HEK293T (cell line): Measurements from ENCODE around the gene NR1H3.

Experiments
- CTCF ChIA-PET: fragments of 350-600 bp; formaldehyde crosslinking; extraction: SDS; loops from one replicate; lab custom pipeline; 2021; ENCODE audit warnings: antibody characterized with exemption, inconsistent platforms; lab: Yijun Ruan, JAX
- POLR2A ChIA-PET: fragments of 350-600 bp; formaldehyde crosslinking; extraction: SDS; loops from one replicate; lab custom pipeline; 2020; ENCODE audit warnings: antibody characterized with exemption, inconsistent platforms; lab: Yijun Ruan, JAX
- DNase-seq: peaks from one replicate; pipeline ENCODE4 v3.0.0; 2012; ENCODE audit warnings: mixed read lengths; ENCODE audit errors: extremely low spot score
- ARNT ChIP-seq: fragments of 450-650 bp; IDR thresholded peaks from 2 replicates; pipeline ENCODE4 v1.6.1; 2017; ENCODE audit warnings: mild to moderate bottlenecking
- BHLHE40 ChIP-seq: fragments of 450-650 bp; IDR thresholded peaks from 2 replicates; pipeline ENCODE4 v1.6.1; 2016; ENCODE audit warnings: mild to moderate bottlenecking, moderate library complexity, borderline replicate concordance
- CTBP1 ChIP-seq: fragments of 450-650 bp; IDR thresholded peaks from 2 replicates; pipeline ENCODE4 v1.6.1; 2016; ENCODE audit warnings: borderline replicate concordance
- ELF4 ChIP-seq: fragments of 450-650 bp; IDR thresholded peaks from 2 replicates; pipeline ENCODE4 v1.6.1; 2017; ENCODE audit warnings: antibody characterized with exemption
- FOXA1 ChIP-seq: fragments of 450-650 bp; IDR thresholded peaks from 2 replicates; pipeline ENCODE4 v1.6.1; 2016; ENCODE audit warnings: mild to moderate bottlenecking
- FOXK2 ChIP-seq: fragments of 450-650 bp; IDR thresholded peaks from 2 replicates; pipeline ENCODE4 v1.6.1; 2016; ENCODE audit warnings: mild to moderate bottlenecking
- FOXM1 ChIP-seq: fragments of 450-650 bp; IDR thresholded peaks from 2 replicates; pipeline ENCODE4 v1.6.1; 2017; ENCODE audit warnings: mild to moderate bottlenecking, borderline replicate concordance
- HDGF ChIP-seq: fragments of 450-650 bp; IDR thresholded peaks from 2 replicates; pipeline ENCODE4 v1.6.1; 2017; ENCODE audit warnings: antibody characterized with exemption, borderline replicate concordance
- L3MBTL2 ChIP-seq: fragments of 450-650 bp; conservative IDR thresholded peaks from 2 replicates; pipeline ENCODE4 v1.6.1; 2016; ENCODE audit warnings: mild to moderate bottlenecking
- LEF1 ChIP-seq: fragments of 450-650 bp; IDR thresholded peaks from 2 replicates; pipeline ENCODE4 v1.6.1; 2017; ENCODE audit warnings: mild to moderate bottlenecking, borderline replicate concordance
- NFRKB ChIP-seq: fragments of 450-650 bp; IDR thresholded peaks from 2 replicates; pipeline ENCODE4 v1.6.1; 2016; ENCODE audit warnings: mild to moderate bottlenecking, moderate library complexity
- SP1 ChIP-seq: fragments of 450-650 bp; IDR thresholded peaks from 2 replicates; pipeline ENCODE4 v1.6.1; 2017
- SUZ12 ChIP-seq: fragments of 450-650 bp; IDR thresholded peaks from 2 replicates; pipeline ENCODE4 v1.6.1; 2016; ENCODE audit warnings: mild to moderate bottlenecking
- TARDBP ChIP-seq: fragments of 450-650 bp; IDR thresholded peaks from 2 replicates; pipeline ENCODE4 v1.6.1; 2016
- ZNF384 ChIP-seq: fragments of 450-650 bp; IDR thresholded peaks from 2 replicates; pipeline ENCODE4 v1.6.1; 2016
- TF ChIP-seq, protein P1 (sequence below): fragments of 450-650 bp; IDR thresholded peaks from 2 replicates; pipeline ENCODE4 v1.6.1; 2016

NR1H3 gene

DNA sequence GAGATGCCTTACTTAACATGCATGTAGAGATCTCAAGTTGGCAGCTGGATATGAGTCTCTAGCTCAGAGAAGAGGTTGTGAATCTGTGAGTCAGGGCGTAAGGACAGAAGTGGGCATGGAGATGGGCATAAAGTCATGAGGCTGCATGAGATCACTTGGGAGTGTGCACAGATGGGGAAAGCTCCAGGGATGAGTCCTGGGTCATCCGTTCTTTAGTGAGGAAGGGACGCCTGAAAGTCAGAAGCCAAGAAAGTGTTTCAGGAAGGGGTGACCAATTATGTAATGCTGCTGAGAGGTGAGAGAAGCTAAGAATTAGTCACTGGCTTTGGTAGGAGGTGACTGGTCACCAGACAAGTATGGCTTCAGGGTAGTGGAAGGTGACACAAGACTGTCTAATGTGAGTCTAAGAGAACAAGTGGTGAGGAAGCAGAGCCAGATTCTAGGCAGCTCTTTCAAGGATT lies 15.9 kb upstream of the NR1H3 start:
- ChIA-PET POLR2A (interaction anchor here (0.9 to 1.8 kb wide), 2 partner anchors 27 to 28 kb away, joined by 3 to 7 read pairs; partner anchors contain the start of gene DDB2), CTCF (no interaction called here)
- no peak for DNase-seq
- TF ChIP-seq, protein P1, sequence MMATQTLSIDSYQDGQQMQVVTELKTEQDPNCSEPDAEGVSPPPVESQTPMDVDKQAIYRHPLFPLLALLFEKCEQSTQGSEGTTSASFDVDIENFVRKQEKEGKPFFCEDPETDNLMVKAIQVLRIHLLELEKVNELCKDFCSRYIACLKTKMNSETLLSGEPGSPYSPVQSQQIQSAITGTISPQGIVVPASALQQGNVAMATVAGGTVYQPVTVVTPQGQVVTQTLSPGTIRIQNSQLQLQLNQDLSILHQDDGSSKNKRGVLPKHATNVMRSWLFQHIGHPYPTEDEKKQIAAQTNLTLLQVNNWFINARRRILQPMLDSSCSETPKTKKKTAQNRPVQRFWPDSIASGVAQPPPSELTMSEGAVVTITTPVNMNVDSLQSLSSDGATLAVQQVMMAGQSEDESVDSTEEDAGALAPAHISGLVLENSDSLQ, result no peak
- no peak for TF ChIP-seq NFRKB
- no peak for TF ChIP-seq LEF1
- TF ChIP-seq L3MBTL2, result no peak
- no peak for TF ChIP-seq ELF4
- TF ChIP-seq ARNT, result no peak
- no peak for TF ChIP-seq SUZ12
- TF ChIP-seq BHLHE40, result no peak
- no peak for TF ChIP-seq HDGF
- TF ChIP-seq FOXA1, result no peak
- no peak for TF ChIP-seq ZNF384
- TF ChIP-seq FOXK2, result no peak
- no peak for TF ChIP-seq CTBP1
- TF ChIP-seq SP1, result no peak
- no peak for TF ChIP-seq FOXM1
- no peak for TF ChIP-seq TARDBP

DNA sequence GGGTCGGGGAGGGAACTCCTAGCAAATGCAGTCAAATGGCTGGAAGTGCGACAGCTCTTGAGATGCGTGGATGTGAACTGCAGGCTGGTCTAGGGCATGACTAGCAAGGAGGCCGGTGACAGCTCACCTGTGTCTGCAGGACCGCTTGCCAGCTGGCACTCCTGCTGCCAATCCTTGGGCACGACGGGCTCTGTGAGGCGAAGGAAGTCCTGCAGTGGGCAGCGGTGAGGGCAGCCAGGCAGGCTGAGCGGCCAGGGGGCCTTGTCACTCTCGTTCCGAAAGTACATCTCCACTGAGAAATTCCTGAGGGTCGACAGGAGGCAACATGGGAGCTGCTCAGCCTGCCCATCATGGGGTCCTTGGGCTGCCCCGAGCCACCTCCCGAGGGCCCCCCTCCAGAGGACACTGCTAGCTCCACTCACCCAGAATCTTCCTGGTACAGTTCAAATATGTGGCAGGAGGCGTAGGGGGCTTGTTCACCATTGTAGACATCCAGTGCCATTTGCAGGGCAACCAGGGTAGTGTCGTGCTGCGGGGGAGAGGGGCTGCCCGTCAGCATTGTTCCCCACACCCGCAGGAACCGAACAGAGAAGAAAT lies 15.1 kb upstream of the NR1H3 start:
- CTCF ChIA-PET, result interaction anchor here (0.6 kb wide), 1 partner anchor 886 kb away, joined by 3 read pairs; no protein-coding TSS in a partner anchor
- no peak for TF ChIP-seq CTBP1
- no peak for TF ChIP-seq L3MBTL2
- no peak for TF ChIP-seq NFRKB
- no peak for DNase-seq
- POLR2A ChIA-PET, result interaction anchor here (1.1 to 1.8 kb wide), 2 partner anchors 8 to 27 kb away, joined by 3 to 7 read pairs; partner anchors contain the start of gene DDB2

DNA sequence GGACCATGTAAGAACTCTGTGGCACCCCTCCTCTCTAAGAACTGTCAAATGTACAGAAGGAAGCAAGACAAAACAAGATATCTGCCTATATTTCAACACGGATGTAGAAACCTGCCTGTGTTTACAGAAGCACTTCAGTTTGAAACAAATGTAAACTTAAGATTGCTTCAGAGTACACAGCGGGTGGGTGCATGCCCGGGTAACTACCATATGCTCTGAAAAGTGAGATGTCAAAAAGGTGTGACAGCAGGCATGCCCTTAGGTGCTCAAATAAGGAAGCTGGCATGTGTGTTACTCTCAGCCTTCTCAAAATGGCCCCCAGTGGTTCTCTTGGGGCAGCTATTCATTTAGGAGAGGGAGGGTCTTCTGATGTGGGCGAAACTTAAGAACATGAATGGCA lies 14.3 kb upstream of the NR1H3 start:
- CTCF ChIA-PET, result no interaction called here
- no peak for DNase-seq
- no peak for TF ChIP-seq CTBP1
- no peak for TF ChIP-seq BHLHE40
- TF ChIP-seq ZNF384, result no peak
- TF ChIP-seq, protein P1, result no peak
- TF ChIP-seq FOXA1, result no peak
- no peak for TF ChIP-seq NFRKB
- no peak for TF ChIP-seq SUZ12
- no peak for TF ChIP-seq ARNT
- TF ChIP-seq HDGF, result no peak
- no peak for TF ChIP-seq FOXK2
- TF ChIP-seq FOXM1, result no peak
- TF ChIP-seq SP1, result no peak
- TF ChIP-seq TARDBP, result no peak
- no peak for TF ChIP-seq L3MBTL2
- TF ChIP-seq ELF4, result no peak
- TF ChIP-seq LEF1, result no peak
- POLR2A ChIA-PET, result interaction anchor here (1.1 kb wide), 1 partner anchor 9 kb away, joined by 3 read pairs; no protein-coding TSS in a partner anchor

DNA sequence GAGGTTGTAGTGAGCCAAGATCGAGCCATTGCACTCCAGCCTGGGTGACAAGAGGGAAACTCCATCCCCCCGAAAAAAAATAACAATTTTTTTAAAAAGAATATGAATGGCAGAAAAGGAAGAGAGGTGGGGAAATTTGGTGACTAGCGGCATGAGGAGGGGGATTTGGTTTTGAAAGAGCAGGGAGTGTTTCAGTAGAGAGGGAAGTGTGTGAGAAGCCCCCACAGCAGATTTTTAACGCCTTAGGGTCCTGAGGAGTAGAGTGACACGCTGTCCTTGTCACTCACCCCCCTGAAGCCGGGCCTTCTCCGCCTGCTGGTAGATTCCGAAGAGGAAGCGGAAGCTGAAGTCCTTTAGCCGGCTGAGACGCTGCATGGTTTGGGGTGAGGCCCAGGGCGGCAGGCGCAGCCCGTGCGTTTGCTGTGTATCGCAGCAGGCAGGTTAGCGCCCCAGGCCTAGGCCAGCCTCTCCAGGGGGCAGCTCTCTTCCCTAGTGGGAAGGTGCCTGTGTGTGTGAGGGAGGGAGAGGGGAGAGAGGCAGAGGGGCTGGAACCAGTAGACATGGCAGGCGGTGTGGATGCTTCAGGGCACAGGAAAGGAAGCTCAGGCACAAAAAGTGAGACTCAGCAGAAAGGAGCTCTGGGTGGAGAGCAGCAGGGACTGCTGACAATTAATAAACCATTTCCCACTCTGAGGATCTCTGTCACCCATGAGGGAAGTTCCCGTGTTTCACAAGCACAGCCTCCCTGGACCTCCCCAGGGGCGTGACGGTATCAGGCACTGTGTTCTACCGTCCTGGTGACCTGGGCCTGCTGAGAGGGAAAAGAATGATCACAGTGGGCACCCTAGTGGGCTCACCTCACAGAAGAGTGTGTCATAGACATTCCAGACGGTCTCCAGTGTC lies 13.1 kb upstream of the NR1H3 start:
- DNase-seq, result no peak
- ChIA-PET CTCF (interaction anchor here (0.7 kb wide), 1 partner anchor 11 kb away, joined by 3 read pairs; no protein-coding TSS in a partner anchor), POLR2A (no interaction called here)
- TF ChIP-seq FOXM1 (no peak), CTBP1 (no peak), ELF4 (no peak), FOXK2 (no peak), TARDBP (no peak), SP1 (no peak), BHLHE40 (no peak), L3MBTL2 (no peak), ARNT (no peak), SUZ12 (no peak), FOXA1 (no peak), HDGF (no peak), NFRKB (no peak), LEF1 (no peak)
- TF ChIP-seq, protein P1, result no peak

DNA sequence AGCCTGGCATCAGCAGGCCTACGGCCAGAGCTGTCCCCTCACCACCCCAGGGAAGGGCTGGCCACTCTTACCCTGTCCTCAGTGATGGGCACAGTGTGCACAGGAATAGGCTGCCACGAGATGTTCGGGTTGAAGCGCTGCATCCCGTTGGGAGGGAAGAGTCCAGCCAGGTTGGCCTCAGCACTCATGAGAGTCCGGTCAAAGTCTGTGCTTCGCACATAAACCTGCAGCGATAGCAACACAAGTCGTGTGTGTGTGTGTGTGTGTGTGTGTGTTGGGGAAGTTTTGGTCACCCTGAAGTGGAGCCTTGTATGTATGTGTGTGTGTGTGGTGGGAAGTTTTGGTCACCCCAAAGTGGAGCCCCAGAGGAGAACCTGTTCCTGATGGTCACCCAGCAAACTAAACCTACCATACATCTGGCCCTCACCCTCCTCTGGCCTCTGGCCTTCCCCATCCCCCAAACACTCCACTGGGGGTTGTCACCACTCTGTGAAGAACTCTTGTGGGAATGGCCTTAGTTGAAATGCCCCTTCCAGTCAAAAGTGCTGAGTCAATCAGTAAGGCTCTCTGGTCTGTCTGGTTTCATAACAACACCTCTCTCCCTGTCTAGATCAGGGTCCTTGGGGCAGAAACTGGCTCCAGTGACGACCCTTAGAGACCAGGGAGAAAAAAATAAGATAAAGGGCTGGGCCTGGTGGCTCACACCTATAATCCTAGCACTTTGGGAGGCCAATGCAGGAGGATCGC lies 12.0 kb upstream of the NR1H3 start:
- no peak for TF ChIP-seq TARDBP
- TF ChIP-seq, protein P1, result no peak
- no peak for TF ChIP-seq HDGF
- ChIA-PET CTCF (no interaction called here), POLR2A (interaction anchor here (1.4 to 4.4 kb wide), 2 partner anchors 31 to 68 kb away, joined by 4 to 43 read pairs; partner anchors contain the start of gene DDB2)
- DNase-seq, result no peak
